GM12878 (cell line): ENCODE measurements around the gene STK11. TPM values are rescaled to one million over a fixed set of nuclear protein-coding genes. Genes with fewer than 3 reads are reported as not detected.

Experiments
- ATAC-seq: fragments of 200-7000 bp; cut with Tn5 transposase; 3 replicates; pipeline ENCODE4 v1.9.1; 2020; ENCODE audit warnings: mild to moderate bottlenecking, moderate library complexity
- BruUV-seq: library from RNA; stranded (reverse); fragments of 400-500 nt; replicated peaks from 2 replicates; lab custom pipeline; 2021; lab: Mats Ljungman, UMichigan
- CTCF ChIA-PET: fragments of 300-600 bp; sonication (Branson Sonifier 250); formaldehyde crosslinking; extraction: SDS; loops from one replicate; lab custom pipeline; 2021; ENCODE audit warnings: inconsistent platforms; lab: Yijun Ruan, JAX
- POLR2A ChIA-PET: fragments of 350-600 bp; formaldehyde crosslinking; extraction: SDS; loops from one replicate; lab custom pipeline; 2021; ENCODE audit warnings: inconsistent platforms; lab: Charles Lee
- RAD21 ChIA-PET: fragments of 300-600 bp; sonication (Branson Sonifier 250); formaldehyde crosslinking; loops from one replicate; lab custom pipeline; 2023; ENCODE audit warnings: antibody characterized with exemption; ENCODE audit not compliant: unreplicated experiment; lab: Charles Lee
- SMC1A ChIA-PET: fragments of 300-600 bp; sonication (Branson Sonifier 250); formaldehyde crosslinking; loops from one replicate; lab custom pipeline; 2023; ENCODE audit not compliant: unreplicated experiment, uncharacterized antibody; lab: Charles Lee
- DNase-seq: peaks from one replicate; pipeline ENCODE4 v3.0.0-alpha.2; 2011; ENCODE audit warnings: low read depth, low spot score
- FAIRE-seq: peaks from 3 replicates; lab custom pipeline; 2011; peaks lifted over from hg19 to GRCh38; lab: Jason Lieb, UNC
- H2AFZ ChIP-seq: 2 replicates; pipeline ENCODE4 v1.6.0; 2011; ENCODE audit warnings: low read depth, low read length, control low read depth; ENCODE audit not compliant: control insufficient read depth
- H3K27ac ChIP-seq: 2 replicates; pipeline ENCODE4 v1.5.1; 2011; ENCODE audit warnings: control low read depth; ENCODE audit not compliant: control insufficient read depth, insufficient read depth
- H3K27me3 ChIP-seq, 2 experiments: replicated peaks in 1 of 2; 2 replicates each; pipeline versions ENCODE4 v1.6.0 to v1.6.1; 2011; ENCODE audit warnings: low read length in 1 of 2; ENCODE audit not compliant: control insufficient read depth in 2 of 2, insufficient read depth in 2 of 2
- H3K36me3 ChIP-seq, 2 experiments: 2 replicates each; pipeline ENCODE4 v1.5.1; 2011; ENCODE audit warnings: low read length in 1 of 2; ENCODE audit not compliant: control insufficient read depth in 2 of 2, insufficient read depth in 2 of 2
- H3K4me1 ChIP-seq: 2 replicates; pipeline ENCODE4 v1.6.1; 2011; ENCODE audit warnings: mild to moderate bottlenecking, low read length, moderate library complexity, mixed read lengths; ENCODE audit not compliant: control insufficient read depth, insufficient read depth
- H3K4me2 ChIP-seq: 2 replicates; pipeline ENCODE4 v1.6.0; 2011; ENCODE audit warnings: control low read depth; ENCODE audit not compliant: control insufficient read depth, insufficient read depth
- H3K4me3 ChIP-seq: fragments of 200-600 bp; sonication (generic); 2 replicates; pipeline ENCODE4 v1.5.1; 2016
- H3K79me2 ChIP-seq: 2 replicates; pipeline ENCODE4 v1.6.0; 2011; ENCODE audit warnings: low read length; ENCODE audit not compliant: control insufficient read depth, insufficient read depth
- H3K9ac ChIP-seq: 2 replicates; pipeline ENCODE4 v1.8.0; 2011; ENCODE audit warnings: low read length, control low read depth, mixed read lengths; ENCODE audit not compliant: control insufficient read depth, insufficient read depth
- H3K9me3 ChIP-seq: replicated peaks from 3 replicates; pipeline ENCODE4 v1.5.1; 2011; ENCODE audit warnings: mild to moderate bottlenecking, low read length; ENCODE audit not compliant: control insufficient read depth, insufficient read depth
- H4K20me1 ChIP-seq: 2 replicates; pipeline ENCODE4 v1.6.0; 2011; ENCODE audit not compliant: control insufficient read depth, insufficient read depth
- SMAD5 ChIP-seq: IDR thresholded peaks from 2 replicates; pipeline ENCODE4 v1.6.1; 2016; ENCODE audit warnings: antibody characterized with exemption, low read depth
- YBX1 ChIP-seq: fragments of 450-650 bp; IDR thresholded peaks from 2 replicates; pipeline ENCODE4 v1.6.1; 2016; ENCODE audit warnings: antibody characterized with exemption
- WGBS: methylation state at CpG from one replicate; pipeline ENCODE4 v1.1.6; 2016; ENCODE audit warnings: low lambda C conversion rate; ENCODE audit not compliant: insufficient replicate concordance, insufficient coverage; ENCODE audit errors: missing lambda C conversion rate; 5-methylcytosine and 5-hydroxymethylcytosine counted together
- in situ Hi-C: fragments of 300-500 bp; cut with MboI; formaldehyde crosslinking; loops from 9 replicates; pipeline ENCODE4 v1.14.3; 2018; ENCODE audit warnings: mixed read lengths
- intact Hi-C: fragments of 100-400 bp; cut with micrococcal nuclease; formaldehyde crosslinking; loops from one replicate; pipeline ENCODE4 v1.14.2; 2022; ENCODE audit not compliant: unreplicated experiment
- polyA plus RNA-seq, 11 experiments: library from polyadenylated mRNA; depleted of rRNA in 4 of 11; unstranded in 6 of 11; stranded (reverse) in 5 of 11; fragments of >200 nt; fragmentation: Nextera tagmentation in 4 of 11; fragmentation: Illumina TruSeq in 1 of 11; extraction: Ambion mirVana in 4 of 11; extraction: Trizol in 1 of 11; gene quantifications; 1 replicate in 1 of 11; 2 replicates in 10 of 11; pipeline versions ENCODE4 v1.2.1 to v1.2.3, GENCODE V29; 2011 to 2016; ENCODE audit warnings: inconsistent platforms in 2 of 11, missing spikeins in 2 of 11, low read depth in 1 of 11
- total RNA-seq, 4 experiments: library from RNA; depleted of rRNA in 3 of 4; stranded (reverse); fragments of >200 nt in 3 of 4; fragmentation: Illumina TruSeq in 1 of 4; extraction: Trizol in 1 of 4; gene quantifications; 2 replicates each; pipeline versions ENCODE4 v1.2.1 to v1.2.3, GENCODE V29; 2013 to 2021
- TF ChIP-seq, protein P1 (sequence below), 3 experiments: IDR thresholded peaks in 2 of 3; conservative IDR thresholded peaks in 1 of 3; 2 replicates each; pipeline ENCODE4 v1.5.1; 2011; ENCODE audit warnings: low read depth in 3 of 3, low read length in 3 of 3, mild to moderate bottlenecking in 3 of 3, control low read depth in 2 of 3, moderate library complexity in 2 of 3, inconsistent platforms in 1 of 3, mixed read lengths in 1 of 3; ENCODE audit not compliant: control insufficient read depth in 2 of 3, insufficient read depth in 1 of 3; ENCODE audit errors: extremely low read depth in 1 of 3

The STK11 gene
- total and polyA plus RNA-seq, 10 of the 15 experiments (the other 5 are each of a cell fraction or from before 2014, with no cell fraction given), result 0.33 to 71.0 (median 23.8) TPM

DNA sequence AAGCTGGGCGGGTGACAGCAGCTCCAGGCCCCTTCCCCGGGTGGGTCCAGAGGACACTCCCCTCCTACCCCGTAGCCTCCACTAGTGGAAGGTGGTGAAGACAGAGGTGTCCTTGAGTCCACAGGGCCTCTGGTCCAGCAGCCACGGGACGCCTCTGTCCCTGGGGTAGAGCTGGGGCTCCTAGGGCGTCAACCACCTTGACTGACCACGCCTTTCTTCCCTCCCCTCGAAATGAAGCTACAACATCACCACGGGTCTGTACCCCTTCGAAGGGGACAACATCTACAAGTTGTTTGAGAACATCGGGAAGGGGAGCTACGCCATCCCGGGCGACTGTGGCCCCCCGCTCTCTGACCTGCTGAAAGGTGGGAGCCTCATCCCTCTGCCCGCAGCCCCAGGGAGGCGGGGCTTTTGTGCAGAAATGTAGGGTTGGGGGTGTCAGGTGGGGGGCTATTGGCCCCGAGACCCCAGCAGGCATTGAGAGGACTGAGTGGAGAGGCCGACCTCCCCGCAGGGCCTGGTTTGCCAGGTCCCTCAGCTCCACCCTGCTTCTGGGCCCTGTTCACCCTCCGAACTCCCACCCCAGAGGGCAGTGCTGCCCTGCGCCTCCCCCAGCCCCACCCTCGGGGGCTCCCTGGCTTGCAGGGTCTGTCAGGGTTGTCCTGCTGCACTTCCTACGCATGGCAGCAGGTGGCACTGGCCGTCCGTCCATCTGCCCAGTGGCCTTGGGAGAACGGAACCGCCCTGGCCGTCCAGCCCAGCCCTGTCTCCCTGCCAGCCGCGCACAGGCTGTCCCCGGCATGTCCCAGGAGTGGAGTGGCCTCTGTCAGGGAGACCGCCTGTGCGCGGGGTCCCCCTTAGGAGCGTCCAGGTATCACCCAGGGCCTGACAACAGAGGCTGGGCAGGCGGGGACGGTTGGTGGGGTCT, 15.7 kb downstream of the STK11 start:
- ChIA-PET POLR2A (no interaction called here), CTCF (interaction anchor here (0.5 to 1.4 kb wide), 3 partner anchors 23 to 29 kb away, joined by 3 to 6 read pairs (median 3); no protein-coding TSS in a partner anchor), RAD21 (interaction anchor here (1.0 kb wide), 1 partner anchor 17 kb away, joined by 3 read pairs; no protein-coding TSS in a partner anchor), SMC1A (no interaction called here)
- FAIRE-seq, result no peak
- no peaks in the 10 kb centered on the region for H3K9me3 ChIP-seq
- peaks cover 3 to 22% of the 10 kb centered on the region in 2 experiments; a peak in 3 of 4 replicates for H3K36me3 ChIP-seq
- DNase-seq, result no peak
- in situ Hi-C loops (no loop called here), intact Hi-C loops (no loop called here)
- no peak overlapping the region for H3K27ac ChIP-seq
- H3K4me1 ChIP-seq, result no peaks in the 10 kb centered on the region
- H3K79me2 ChIP-seq, result peaks cover 6% of the 10 kb centered on the region
- WGBS, result 90% methylated on average over 31 of the region's 38 CpGs
- BruUV-seq, result no TSS peak
- no peak for TF ChIP-seq SMAD5
- TF ChIP-seq, protein P1, sequence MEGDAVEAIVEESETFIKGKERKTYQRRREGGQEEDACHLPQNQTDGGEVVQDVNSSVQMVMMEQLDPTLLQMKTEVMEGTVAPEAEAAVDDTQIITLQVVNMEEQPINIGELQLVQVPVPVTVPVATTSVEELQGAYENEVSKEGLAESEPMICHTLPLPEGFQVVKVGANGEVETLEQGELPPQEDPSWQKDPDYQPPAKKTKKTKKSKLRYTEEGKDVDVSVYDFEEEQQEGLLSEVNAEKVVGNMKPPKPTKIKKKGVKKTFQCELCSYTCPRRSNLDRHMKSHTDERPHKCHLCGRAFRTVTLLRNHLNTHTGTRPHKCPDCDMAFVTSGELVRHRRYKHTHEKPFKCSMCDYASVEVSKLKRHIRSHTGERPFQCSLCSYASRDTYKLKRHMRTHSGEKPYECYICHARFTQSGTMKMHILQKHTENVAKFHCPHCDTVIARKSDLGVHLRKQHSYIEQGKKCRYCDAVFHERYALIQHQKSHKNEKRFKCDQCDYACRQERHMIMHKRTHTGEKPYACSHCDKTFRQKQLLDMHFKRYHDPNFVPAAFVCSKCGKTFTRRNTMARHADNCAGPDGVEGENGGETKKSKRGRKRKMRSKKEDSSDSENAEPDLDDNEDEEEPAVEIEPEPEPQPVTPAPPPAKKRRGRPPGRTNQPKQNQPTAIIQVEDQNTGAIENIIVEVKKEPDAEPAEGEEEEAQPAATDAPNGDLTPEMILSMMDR (IDR thresholded peaks at IDR 0.05 in 2 of 3, conservative IDR thresholded peaks at IDR 0.05 in 1 of 3; ENCODE audit: control insufficient read depth in 2 of 3, extremely low read depth in 1 of 3, insufficient read depth in 1 of 3, low read depth in 3 of 3, low read length in 3 of 3), result peak; percentile 26 to 55 (median 33); a peak in 4 of 6 replicates
- no peak for TF ChIP-seq YBX1
- ATAC-seq, result peak; percentile 37; the same call in 2 of the 3 replicates
- H2AFZ ChIP-seq, result no peak overlapping the region
- H4K20me1 ChIP-seq, result no peaks in the 10 kb centered on the region
- H3K4me3 ChIP-seq, result no peak overlapping the region
- no peaks in the 10 kb centered on the region for H3K27me3 ChIP-seq
- no peak overlapping the region for H3K9ac ChIP-seq
- H3K4me2 ChIP-seq, result no peak overlapping the region
